GM12872 (cell line): Measurements from ENCODE around the gene OPN1MW3.
"Not testable (repeated sequence)": the region's sequence is repeated elsewhere in the genome, so short reads cannot be mapped to it uniquely, and the experiment has no call there.

Experiments
- TF ChIP-seq, protein P1 (sequence below): IDR thresholded peaks from 3 replicates; pipeline ENCODE4 v1.5.1; 2011; ENCODE audit warnings: low read depth, mild to moderate bottlenecking, low read length, moderate library complexity; ENCODE audit not compliant: insufficient read depth

Gene OPN1MW3

DNA sequence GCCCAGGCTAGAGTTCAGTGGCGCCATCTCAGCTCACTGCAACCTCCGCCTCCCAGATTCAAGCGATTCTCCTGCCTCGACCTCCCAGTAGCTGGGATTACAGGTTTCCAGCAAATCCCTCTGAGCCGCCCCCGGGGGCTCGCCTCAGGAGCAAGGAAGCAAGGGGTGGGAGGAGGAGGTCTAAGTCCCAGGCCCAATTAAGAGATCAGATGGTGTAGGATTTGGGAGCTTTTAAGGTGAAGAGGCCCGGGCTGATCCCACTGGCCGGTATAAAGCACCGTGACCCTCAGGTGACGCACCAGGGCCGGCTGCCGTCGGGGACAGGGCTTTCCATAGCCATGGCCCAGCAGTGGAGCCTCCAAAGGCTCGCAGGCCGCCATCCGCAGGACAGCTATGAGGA lies at the start of gene OPN1MW3:
OPN1MW3 (plus strand) TSS at position 301 of the 400 bp plus-strand sequence; CDS start at position 339, 38 bp downstream.
- TF ChIP-seq, protein P1, sequence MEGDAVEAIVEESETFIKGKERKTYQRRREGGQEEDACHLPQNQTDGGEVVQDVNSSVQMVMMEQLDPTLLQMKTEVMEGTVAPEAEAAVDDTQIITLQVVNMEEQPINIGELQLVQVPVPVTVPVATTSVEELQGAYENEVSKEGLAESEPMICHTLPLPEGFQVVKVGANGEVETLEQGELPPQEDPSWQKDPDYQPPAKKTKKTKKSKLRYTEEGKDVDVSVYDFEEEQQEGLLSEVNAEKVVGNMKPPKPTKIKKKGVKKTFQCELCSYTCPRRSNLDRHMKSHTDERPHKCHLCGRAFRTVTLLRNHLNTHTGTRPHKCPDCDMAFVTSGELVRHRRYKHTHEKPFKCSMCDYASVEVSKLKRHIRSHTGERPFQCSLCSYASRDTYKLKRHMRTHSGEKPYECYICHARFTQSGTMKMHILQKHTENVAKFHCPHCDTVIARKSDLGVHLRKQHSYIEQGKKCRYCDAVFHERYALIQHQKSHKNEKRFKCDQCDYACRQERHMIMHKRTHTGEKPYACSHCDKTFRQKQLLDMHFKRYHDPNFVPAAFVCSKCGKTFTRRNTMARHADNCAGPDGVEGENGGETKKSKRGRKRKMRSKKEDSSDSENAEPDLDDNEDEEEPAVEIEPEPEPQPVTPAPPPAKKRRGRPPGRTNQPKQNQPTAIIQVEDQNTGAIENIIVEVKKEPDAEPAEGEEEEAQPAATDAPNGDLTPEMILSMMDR = not testable (repeated sequence)

DNA sequence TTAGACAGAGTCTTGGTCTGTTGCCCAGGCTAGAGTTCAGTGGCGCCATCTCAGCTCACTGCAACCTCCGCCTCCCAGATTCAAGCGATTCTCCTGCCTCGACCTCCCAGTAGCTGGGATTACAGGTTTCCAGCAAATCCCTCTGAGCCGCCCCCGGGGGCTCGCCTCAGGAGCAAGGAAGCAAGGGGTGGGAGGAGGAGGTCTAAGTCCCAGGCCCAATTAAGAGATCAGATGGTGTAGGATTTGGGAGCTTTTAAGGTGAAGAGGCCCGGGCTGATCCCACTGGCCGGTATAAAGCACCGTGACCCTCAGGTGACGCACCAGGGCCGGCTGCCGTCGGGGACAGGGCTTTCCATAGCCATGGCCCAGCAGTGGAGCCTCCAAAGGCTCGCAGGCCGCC lies 37.9 kb upstream of the OPN1MW3 start, which contains the start of gene OPN1MW2:
OPN1MW2 (plus strand) TSS at position 301 of the 400 bp plus-strand sequence; CDS start at position 361, 60 bp downstream.
- TF ChIP-seq, protein P1 = not testable (repeated sequence)

DNA sequence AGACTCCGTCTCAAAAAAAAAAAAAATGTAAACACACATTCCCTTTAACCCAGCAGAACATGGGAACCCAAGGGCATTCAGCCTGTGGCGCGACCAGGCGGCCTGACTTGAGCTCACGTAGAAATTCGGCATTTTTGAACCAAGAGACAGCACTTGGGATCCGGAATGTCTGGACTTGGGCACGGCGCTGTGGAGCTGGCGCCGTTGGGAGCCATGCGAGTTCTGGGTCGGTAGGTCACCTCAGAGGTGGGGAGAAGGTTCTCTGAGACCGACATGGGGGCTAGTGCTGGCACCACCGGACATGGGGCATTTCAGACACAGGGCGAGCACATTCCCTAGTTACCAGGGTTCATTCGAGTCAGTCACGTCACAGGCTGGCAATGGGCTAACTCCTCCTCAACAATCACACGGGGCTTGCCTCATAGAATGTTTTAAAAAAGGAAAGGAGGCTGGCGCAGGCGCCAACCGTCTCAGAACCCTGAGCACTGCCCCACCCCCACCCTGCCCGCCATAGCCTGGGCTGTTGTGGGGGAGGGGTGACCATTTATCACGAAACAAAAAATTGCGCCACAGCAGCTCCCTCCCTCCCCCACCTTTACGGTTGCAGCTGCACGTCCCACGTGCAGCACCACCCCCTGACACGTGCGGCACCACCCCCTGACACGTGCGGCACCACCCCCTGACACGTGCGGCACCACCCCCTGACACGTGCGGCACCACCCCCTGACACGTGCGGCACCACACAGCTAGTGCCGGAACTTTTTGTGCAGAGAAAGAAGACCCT lies 37.6 kb downstream of the OPN1MW3 start, which contains the start of gene TEX28:
TEX28 (minus strand) TSS at position 334 of the 784 bp plus-strand sequence. CDS start 3,007 bp downstream, outside the sequence.
- TF ChIP-seq, protein P1 = no peak

DNA sequence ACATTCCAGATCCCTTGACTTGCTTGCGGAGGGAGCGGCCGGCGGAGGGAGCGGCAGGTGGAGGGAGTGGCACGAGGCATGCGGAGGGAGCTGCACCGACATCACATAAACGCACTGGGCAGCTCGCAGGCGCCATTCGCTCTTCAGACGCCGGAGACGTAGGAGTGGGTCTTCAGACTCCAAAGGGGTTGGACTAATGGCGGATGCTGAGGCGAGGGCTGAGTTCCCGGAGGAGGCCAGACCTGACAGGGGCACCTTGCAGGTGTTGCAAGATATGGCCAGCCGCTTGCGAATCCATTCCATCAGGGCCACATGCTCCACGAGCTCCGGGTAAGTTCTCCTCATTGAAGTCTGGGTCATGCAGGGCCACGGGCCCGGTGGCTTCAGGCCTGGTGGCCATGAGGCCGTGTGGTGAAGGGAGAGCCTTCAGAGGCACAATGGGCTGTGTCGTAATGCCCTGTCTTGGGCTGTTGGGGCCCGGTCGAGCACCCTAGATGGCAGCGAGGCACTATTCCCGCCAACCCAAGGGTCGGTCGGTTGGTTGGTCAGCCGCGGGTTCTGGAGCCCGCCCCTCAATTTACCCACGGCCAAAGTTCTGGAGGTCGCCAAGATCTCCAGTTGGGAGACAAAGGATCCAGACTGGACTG lies 38.4 kb downstream of the OPN1MW3 start, which contains the start of gene TKTL1:
TKTL1 (plus strand) TSS at position 132 of the 647 bp plus-strand sequence; CDS start at position 197, 65 bp downstream.
- TF ChIP-seq, protein P1 = no peak

DNA sequence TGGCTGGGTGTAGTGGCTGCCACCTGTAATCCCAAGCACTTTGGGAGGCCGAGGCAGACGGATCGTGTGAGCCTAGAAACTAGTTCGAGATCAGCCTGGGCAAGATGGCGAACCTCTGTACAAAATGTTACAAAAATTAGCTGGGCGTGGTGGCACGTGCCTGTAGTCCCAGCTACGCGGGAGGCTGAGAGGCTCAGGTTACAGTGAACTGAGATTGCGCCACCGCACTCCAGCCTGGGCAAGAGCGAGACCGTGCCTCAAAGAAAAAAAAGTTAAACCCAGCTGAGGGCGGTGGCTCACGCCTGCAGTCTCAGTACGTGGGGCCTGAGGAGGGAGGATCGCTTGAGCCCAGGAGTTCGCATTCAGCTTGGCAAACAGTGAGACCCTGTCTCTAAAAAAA lies 39.3 kb downstream of the OPN1MW3 start:
- TF ChIP-seq, protein P1 = no peak

DNA sequence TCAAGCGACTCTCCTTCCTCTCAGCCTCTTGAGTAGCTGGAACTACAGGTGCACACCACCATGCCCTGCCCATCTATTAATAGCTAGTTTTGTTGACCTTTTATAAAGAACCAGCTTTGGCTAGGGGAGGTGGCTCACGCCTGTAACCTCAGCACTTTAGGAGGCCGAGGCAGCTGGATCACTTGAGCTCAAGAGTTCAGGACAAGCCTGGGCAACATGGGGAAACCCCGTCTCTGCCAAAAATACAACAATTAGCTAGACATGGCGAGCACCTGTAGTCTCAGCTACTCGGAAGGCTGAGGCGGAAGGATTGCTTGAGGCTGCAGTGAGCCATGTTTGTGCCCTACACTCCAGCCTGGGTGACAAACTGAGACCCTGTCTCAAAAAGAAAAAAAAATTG lies 40.9 kb downstream of the OPN1MW3 start:
- TF ChIP-seq, protein P1 = no peak

DNA sequence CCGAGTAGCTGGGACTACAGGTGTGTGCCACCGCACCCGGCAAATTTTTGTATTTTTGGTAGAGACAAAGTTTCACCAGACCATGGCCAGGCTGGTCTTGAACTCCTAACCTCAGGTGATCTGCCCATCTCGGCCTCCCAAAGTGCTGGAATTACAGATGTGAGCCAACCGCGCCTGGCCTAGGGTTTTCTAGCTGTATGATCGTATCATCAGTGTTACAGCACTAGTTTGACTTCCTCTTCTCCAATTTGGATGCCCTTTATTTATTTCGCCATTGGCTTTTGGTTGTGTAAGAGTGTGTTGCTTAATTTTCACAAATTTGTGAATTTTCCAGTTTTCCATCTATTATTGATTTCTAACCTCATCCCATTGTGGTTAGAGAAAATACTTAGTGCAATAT lies 43.4 kb downstream of the OPN1MW3 start:
- TF ChIP-seq, protein P1 = no peak
